Heart left ventricle (tissue), 16 donors: ENCODE measurements around the gene MAST3. TPM values are rescaled to one million over a fixed set of nuclear protein-coding genes. Genes with fewer than 3 reads are reported as not detected.

Source experiments
- ATAC-seq, 4 donors: fragments of 200-7000 bp; cut with Tn5 transposase; one replicate each; pipeline ENCODE4 v1.9.1; 2020 to 2022; ENCODE audit warnings: moderate library complexity in 4 of 4, mild to moderate bottlenecking in 3 of 4, moderate number of reproducible peaks in 1 of 4
- DNase-seq, 5 donors: peaks; one replicate each; pipeline ENCODE4 v3.0.0-alpha.2; 2020
- H3K27ac ChIP-seq, 12 donors: fragments of 200-600 bp; sonication (generic) in 4 of 12; one replicate each; pipeline versions ENCODE4 v1.5.0 to v1.8.0; 2016 to 2022; ENCODE audit warnings: mild to moderate bottlenecking in 2 of 12
- H3K27me3 ChIP-seq, 9 donors: fragments of 200-600 bp; sonication (generic) in 2 of 9; one replicate each; pipeline versions ENCODE4 v1.5.1 to v1.8.0; 2016 to 2022; ENCODE audit warnings: mild to moderate bottlenecking in 3 of 9
- H3K36me3 ChIP-seq, 9 donors: fragments of 200-600 bp; sonication (generic) in 2 of 9; one replicate each; pipeline versions ENCODE4 v1.5.0 to v1.8.0; 2018 to 2022; ENCODE audit warnings: mild to moderate bottlenecking in 2 of 9
- H3K4me1 ChIP-seq, 12 donors: fragments of 200-600 bp; sonication (generic) in 4 of 12; one replicate each; pipeline versions ENCODE4 v1.5.0 to v1.8.0; 2016 to 2022; ENCODE audit warnings: mild to moderate bottlenecking in 3 of 12
- H3K4me3 ChIP-seq, 12 donors: fragments of 200-600 bp; sonication (generic) in 4 of 12; one replicate each; pipeline versions ENCODE4 v1.5.0 to v1.8.0; 2017 to 2022; ENCODE audit warnings: mild to moderate bottlenecking in 9 of 12, moderate library complexity in 4 of 12
- H3K9me3 ChIP-seq, 12 donors: fragments of 200-600 bp; sonication (generic) in 4 of 12; one replicate each; pipeline versions ENCODE4 v1.5.0 to v1.8.0; 2016 to 2022; ENCODE audit warnings: mild to moderate bottlenecking in 1 of 12
- POLR2A ChIP-seq, 2 donors: fragments of 450-650 bp; IDR thresholded peaks; one replicate each; pipeline ENCODE4 v1.6.1; 2017; ENCODE audit warnings: antibody characterized with exemption in 2 of 2, mild to moderate bottlenecking in 2 of 2, moderate library complexity in 2 of 2
- WGBS, 4 donors: extraction: QIAGEN DNeasy Blood & Tissue Kit in 2 of 4; methylation state at CpG; one replicate each; pipeline versions ENCODE4 v1.1.5 to v1.1.7; 2013 to 2018; 5-methylcytosine and 5-hydroxymethylcytosine counted together
- intact Hi-C, 10 donors: fragments of 100-400 bp; cut with DNase I; formaldehyde crosslinking; loops; one replicate each; pipeline versions ENCODE4 v1.11.1 to v1.14.2; 2022
- polyA plus RNA-seq, 2 donors: library from polyadenylated mRNA; stranded (reverse); fragments of 200-250 nt; gene quantifications; one replicate each; pipeline ENCODE4 v1.2.3, GENCODE V29; 2013
- total RNA-seq, 9 donors: library from RNA; depleted of rRNA in 2 of 9; stranded (reverse); fragments of >200 nt in 2 of 9; fragmentation: NEBNext Ultra II Directional in 3 of 9; extraction: Animal tissue kit (Norgen Biotek cat#: 25700) in 3 of 9; gene quantifications; one replicate each; pipeline versions ENCODE4 v1.1.0 to v1.2.4, GENCODE V29; 2016 to 2023
- TF ChIP-seq, protein P1 (sequence below), 12 donors: fragments of 200-600 bp; sonication (generic) in 4 of 12; IDR thresholded peaks; one replicate each; pipeline versions ENCODE4 v1.5.0 to v1.8.0; 2018 to 2022; ENCODE audit warnings: antibody characterized with exemption in 12 of 12, mild to moderate bottlenecking in 5 of 12
- donor health status: ischemic (EF 13 %, LVEDD 7.1; RV severe dilation, severe dysfunction).
- donor health status: healthy with polysubstance abuse.
- donor health status: DM: no; HTN: yes; CAD: no.
- donor health status: DM: no; HTN: no; CAD: no.
- donor health status: ischemic (EF 25% LVEDD 6.9; RV normal size, moderate dysfunction).
- donor health status: ischemic (EF 25% LVEDD 5.7; RV mildly dilated, moderate dysfunction).
- donor health status: healthy.
- donor health status: DM: yes; HTN: yes; CAD: no.
- donor health status: ischemic (EF 35%, LVEDD 5.7; RV mildly dilated, moderate dysfunction).
- donor health status: nonischemic (EF 11% LVEDD 7.7; RV severe dilation, severe dysfunction).
- donor health status: DM: yes; HTN: yes; CAD: no.
- donor health status: PGD.
- donor health status: ischemic (EF 29% LVEDD 5.4; RV normal size, mild dysfunction).
- donor health status: nonischemic (EF 23%, LVEDD 6.1; RV moderate dilation, normal function).

Gene MAST3
- total and polyA plus RNA-seq, 11 donors, result 1.5 to 9.8 (median 4.7) TPM

DNA sequence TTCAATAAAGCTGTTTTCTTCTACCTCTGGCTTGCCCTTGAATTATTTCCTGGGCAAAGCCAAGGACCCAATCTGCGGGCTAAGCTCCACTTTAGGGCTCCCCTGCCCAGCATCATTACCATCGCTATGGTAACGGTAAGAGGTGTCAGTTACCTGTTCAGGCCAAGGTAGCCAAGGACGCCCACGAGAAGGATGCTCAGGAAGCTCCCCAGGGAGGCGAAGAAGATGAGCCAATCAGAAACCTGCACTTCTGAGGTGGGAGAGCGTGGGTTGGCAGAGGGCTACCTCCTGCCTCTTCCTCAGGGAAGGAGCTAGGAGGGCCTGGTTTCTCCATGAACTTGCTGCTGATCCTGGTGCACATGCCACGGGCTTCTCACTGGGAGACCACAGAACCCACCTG is 35.5 kb upstream of the MAST3 start:
- DNase-seq (no peak), ATAC-seq (no peak)
- TF ChIP-seq, protein P1, sequence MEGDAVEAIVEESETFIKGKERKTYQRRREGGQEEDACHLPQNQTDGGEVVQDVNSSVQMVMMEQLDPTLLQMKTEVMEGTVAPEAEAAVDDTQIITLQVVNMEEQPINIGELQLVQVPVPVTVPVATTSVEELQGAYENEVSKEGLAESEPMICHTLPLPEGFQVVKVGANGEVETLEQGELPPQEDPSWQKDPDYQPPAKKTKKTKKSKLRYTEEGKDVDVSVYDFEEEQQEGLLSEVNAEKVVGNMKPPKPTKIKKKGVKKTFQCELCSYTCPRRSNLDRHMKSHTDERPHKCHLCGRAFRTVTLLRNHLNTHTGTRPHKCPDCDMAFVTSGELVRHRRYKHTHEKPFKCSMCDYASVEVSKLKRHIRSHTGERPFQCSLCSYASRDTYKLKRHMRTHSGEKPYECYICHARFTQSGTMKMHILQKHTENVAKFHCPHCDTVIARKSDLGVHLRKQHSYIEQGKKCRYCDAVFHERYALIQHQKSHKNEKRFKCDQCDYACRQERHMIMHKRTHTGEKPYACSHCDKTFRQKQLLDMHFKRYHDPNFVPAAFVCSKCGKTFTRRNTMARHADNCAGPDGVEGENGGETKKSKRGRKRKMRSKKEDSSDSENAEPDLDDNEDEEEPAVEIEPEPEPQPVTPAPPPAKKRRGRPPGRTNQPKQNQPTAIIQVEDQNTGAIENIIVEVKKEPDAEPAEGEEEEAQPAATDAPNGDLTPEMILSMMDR (IDR thresholded peaks at IDR 0.05), result no peak
- TF ChIP-seq POLR2A (IDR thresholded peaks at IDR 0.05), result no peak
- Histone ChIP-seq H3K4me1 (peaks cover 0 to 16% (median 10%) of the 10 kb centered on the region in 12 donors), H3K27me3 (peaks cover 0 to 12% (median 0%) of the 10 kb centered on the region in 9 donors), H3K4me3 (no peak overlapping the region), H3K27ac (no peak overlapping the region), H3K9me3 (no peaks in the 10 kb centered on the region), H3K36me3 (no peaks in the 10 kb centered on the region)
- intact Hi-C loops, result no loop called here
- WGBS, 4 donors, result 44 to 55% (median 50%) methylated on average over 8 of the region's 8 CpGs

- peaks cover 0 to 4% (median 3%) of the 10 kb centered on the region in 12 donors for H3K4me1 ChIP-seq
- no peak overlapping the region for H3K4me3 ChIP-seq
- DNase-seq, result no peak
- H3K36me3 ChIP-seq, result no peaks in the 10 kb centered on the region
- intact Hi-C loops, result no loop called here
- H3K27ac ChIP-seq, result no peak overlapping the region
- H3K9me3 ChIP-seq, result no peaks in the 10 kb centered on the region
- no peak for ATAC-seq
- H3K27me3 ChIP-seq, result peaks cover 0 to 12% (median 0%) of the 10 kb centered on the region in 9 donors
- TF ChIP-seq, protein P1 (IDR thresholded peaks at IDR 0.05), result no peak
- TF ChIP-seq POLR2A (IDR thresholded peaks at IDR 0.05), result no peak
- WGBS, 4 donors, result 73 to 82% (median 76%) methylated on average over 5 of the region's 5 CpGs
These were observed 34.1 kb upstream of the MAST3 start for GRCh38 chr19:18063463-18063862.

- TF ChIP-seq, protein P1 (IDR thresholded peaks at IDR 0.05), result no peak
- TF ChIP-seq POLR2A (IDR thresholded peaks at IDR 0.05), result no peak
- H3K9me3 ChIP-seq, result no peaks in the 10 kb centered on the region
- no peaks in the 10 kb centered on the region for H3K4me1 ChIP-seq
- no peak overlapping the region for H3K4me3 ChIP-seq
- intact Hi-C loops, result no loop called here
- peaks cover 0 to 21% (median 0%) of the 10 kb centered on the region in 9 donors for H3K27me3 ChIP-seq
- H3K27ac ChIP-seq, result no peak overlapping the region
- ATAC-seq, result no peak
- no peak for DNase-seq
- H3K36me3 ChIP-seq, result peaks cover 0 to 12% (median 0%) of the 10 kb centered on the region in 9 donors
- 71 to 89% (median 87%) methylated on average over 1 of the region's 1 CpG for whole genome bisulfite sequencing, 4 donors
These were observed 32.4 kb upstream of the MAST3 start for GRCh38 chr19:18065173-18065495.

DNA sequence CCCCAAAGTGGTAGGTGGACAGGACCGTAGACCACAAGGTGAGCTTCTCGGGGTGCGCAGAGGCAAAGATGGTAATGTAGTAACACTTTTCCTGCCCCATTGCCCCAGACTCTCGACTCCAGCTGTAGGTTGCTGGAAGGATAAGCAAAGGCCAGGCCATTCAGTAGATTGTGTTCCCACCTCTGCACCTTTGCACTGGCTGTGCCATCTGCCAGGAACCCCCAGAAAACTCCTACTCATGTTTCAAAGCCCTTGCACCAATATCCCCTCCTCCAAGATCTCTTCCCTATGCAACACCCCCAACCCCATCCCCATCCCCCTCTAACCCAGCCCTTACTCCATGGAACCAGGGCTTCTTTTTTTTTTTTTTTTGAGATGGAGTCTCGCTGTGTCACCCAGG is 29.2 kb upstream of the MAST3 start:
- DNase-seq, result no peak
- no peaks in the 10 kb centered on the region for H3K4me1 ChIP-seq

DNA sequence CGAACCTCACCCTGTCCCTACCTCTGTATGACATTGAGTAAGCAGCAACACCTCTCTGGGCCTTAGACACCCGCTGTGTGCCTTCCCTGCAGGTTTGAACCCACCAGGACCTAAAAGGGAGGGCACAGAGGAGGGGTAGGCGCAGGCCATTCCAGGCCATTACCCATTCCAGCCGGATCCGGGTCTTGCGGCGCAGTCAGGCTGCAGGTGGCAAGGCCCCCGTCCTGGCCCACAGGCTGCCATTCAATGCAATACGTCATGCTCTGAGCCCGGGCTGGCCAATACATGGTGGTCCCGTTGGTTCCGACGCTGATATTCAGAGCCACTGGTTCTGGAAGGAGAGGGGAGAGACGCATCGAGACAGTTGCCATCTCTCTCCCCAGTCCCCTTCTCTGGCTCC is 28.2 kb upstream of the MAST3 start:
- Histone ChIP-seq H3K36me3 (peaks cover 0 to 38% (median 0%) of the 10 kb centered on the region in 9 donors), H3K27me3 (peaks cover 0 to 24% (median 0%) of the 10 kb centered on the region in 9 donors), H3K4me1 (no peaks in the 10 kb centered on the region), H3K9me3 (no peaks in the 10 kb centered on the region), H3K4me3 (no peak overlapping the region), H3K27ac (no peak overlapping the region)
- intact Hi-C loops, result no loop called here
- WGBS, 4 donors, result 73 to 86% (median 79%) methylated on average over 9 to 15 of the region's 15 CpGs
- DNase-seq, result no peak
- ATAC-seq, result no peak
- TF ChIP-seq, protein P1 (IDR thresholded peaks at IDR 0.05), result no peak
- no peak for TF ChIP-seq POLR2A (IDR thresholded peaks at IDR 0.05)

More for the DNA sequence above, 29.2 kb upstream of the MAST3 start:
- Histone ChIP-seq H3K27ac (no peak overlapping the region), H3K36me3 (peaks cover 0 to 33% (median 0%) of the 10 kb centered on the region in 9 donors), H3K9me3 (no peaks in the 10 kb centered on the region), H3K4me3 (no peak overlapping the region), H3K27me3 (peaks cover 0 to 28% (median 0%) of the 10 kb centered on the region in 9 donors)
- intact Hi-C loops, result no loop called here
- ATAC-seq, result no peak
- 87 to 96% (median 91%) methylated on average over 5 of the region's 5 CpGs for WGBS, 4 donors
- no peak for TF ChIP-seq POLR2A (IDR thresholded peaks at IDR 0.05)
